ENCODE measurements around the gene KNTC1.

KNTC1 gene

GRCh38 chr12:122545855-122546254 lies 18.8 kb downstream of the KNTC1 start:
- no peak overlapping the region for H3K4me2 ChIP-seq (ENCODE audit: low read depth, low read length, poor library complexity, severe bottlenecking)
- H4K20me1 ChIP-seq (ENCODE audit: insufficient read depth, low read length, poor library complexity, severe bottlenecking): no peaks in the 10 kb centered on the region
- H3K9ac ChIP-seq (ENCODE audit: low read depth, low read length, poor library complexity, severe bottlenecking): no peak overlapping the region
- H3K79me2 ChIP-seq (ENCODE audit: insufficient read depth, low read length): no peaks in the 10 kb centered on the region
- peaks cover 75% of the 10 kb centered on the region for H3K36me3 ChIP-seq (ENCODE audit: insufficient read depth, low read length)
- no peak overlapping the region for H3K4me3 ChIP-seq (ENCODE audit: low read length, poor library complexity, severe bottlenecking)
- no peaks in the 10 kb centered on the region for H3F3A ChIP-seq (ENCODE audit: low read depth)
- no peak overlapping the region for H2AFZ ChIP-seq (ENCODE audit: low read length)
- no peaks in the 10 kb centered on the region for H3K9me2 ChIP-seq (replicated peaks; ENCODE audit: low read depth, low read length)
- no peak for TF ChIP-seq EZH2phosphoT487 (IDR thresholded peaks at IDR 0.05; ENCODE audit: borderline replicate concordance)
- TF ChIP-seq, protein P1, sequence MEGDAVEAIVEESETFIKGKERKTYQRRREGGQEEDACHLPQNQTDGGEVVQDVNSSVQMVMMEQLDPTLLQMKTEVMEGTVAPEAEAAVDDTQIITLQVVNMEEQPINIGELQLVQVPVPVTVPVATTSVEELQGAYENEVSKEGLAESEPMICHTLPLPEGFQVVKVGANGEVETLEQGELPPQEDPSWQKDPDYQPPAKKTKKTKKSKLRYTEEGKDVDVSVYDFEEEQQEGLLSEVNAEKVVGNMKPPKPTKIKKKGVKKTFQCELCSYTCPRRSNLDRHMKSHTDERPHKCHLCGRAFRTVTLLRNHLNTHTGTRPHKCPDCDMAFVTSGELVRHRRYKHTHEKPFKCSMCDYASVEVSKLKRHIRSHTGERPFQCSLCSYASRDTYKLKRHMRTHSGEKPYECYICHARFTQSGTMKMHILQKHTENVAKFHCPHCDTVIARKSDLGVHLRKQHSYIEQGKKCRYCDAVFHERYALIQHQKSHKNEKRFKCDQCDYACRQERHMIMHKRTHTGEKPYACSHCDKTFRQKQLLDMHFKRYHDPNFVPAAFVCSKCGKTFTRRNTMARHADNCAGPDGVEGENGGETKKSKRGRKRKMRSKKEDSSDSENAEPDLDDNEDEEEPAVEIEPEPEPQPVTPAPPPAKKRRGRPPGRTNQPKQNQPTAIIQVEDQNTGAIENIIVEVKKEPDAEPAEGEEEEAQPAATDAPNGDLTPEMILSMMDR (conservative IDR thresholded peaks at IDR 0.05; ENCODE audit: low read length): no peak
- H3K27me3 ChIP-seq (ENCODE audit: insufficient read depth, low read length, poor library complexity, severe bottlenecking): no peaks in the 10 kb centered on the region
- no peaks in the 10 kb centered on the region for H3K4me1 ChIP-seq (ENCODE audit: insufficient read depth, low read length, poor library complexity, severe bottlenecking)
- no peaks in the 10 kb centered on the region for H3K9me3 ChIP-seq (ENCODE audit: insufficient read depth, low read depth, low read length)

DNA sequence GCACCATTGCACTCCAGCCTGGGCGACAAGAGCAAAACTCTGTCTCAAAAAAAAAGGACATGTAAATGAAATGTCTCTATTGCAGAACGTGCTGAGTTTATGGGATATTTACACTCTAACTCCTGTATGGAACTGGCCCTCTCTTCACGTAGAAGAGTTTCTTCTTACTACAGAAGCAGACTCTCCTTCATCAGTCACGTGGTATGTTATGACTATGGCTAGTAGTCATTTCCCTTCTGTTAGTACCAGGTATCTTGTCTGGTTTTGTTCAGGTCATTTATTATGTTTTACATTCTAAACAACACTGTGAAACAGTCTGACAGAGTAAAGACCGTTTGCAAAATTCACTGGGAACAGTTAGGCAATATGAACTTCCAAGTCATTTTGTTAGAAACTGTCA lies 20.3 kb downstream of the KNTC1 start:
- no peaks in the 10 kb centered on the region for H3K79me2 ChIP-seq (ENCODE audit: insufficient read depth, low read length)
- no peaks in the 10 kb centered on the region for H4K20me1 ChIP-seq (ENCODE audit: insufficient read depth, low read length, poor library complexity, severe bottlenecking)
- H3K9me2 ChIP-seq (replicated peaks; ENCODE audit: low read depth, low read length): no peaks in the 10 kb centered on the region
- no peaks in the 10 kb centered on the region for H3K27me3 ChIP-seq (ENCODE audit: insufficient read depth, low read length, poor library complexity, severe bottlenecking)
- no peaks in the 10 kb centered on the region for H3F3A ChIP-seq (ENCODE audit: low read depth)
- no peak for TF ChIP-seq EZH2phosphoT487 (IDR thresholded peaks at IDR 0.05; ENCODE audit: borderline replicate concordance)
- TF ChIP-seq, protein P1 (conservative IDR thresholded peaks at IDR 0.05; ENCODE audit: low read length): no peak
- H3K4me1 ChIP-seq (ENCODE audit: insufficient read depth, low read length, poor library complexity, severe bottlenecking): no peaks in the 10 kb centered on the region
- no peak overlapping the region for H2AFZ ChIP-seq (ENCODE audit: low read length)
- H3K9ac ChIP-seq (ENCODE audit: low read depth, low read length, poor library complexity, severe bottlenecking): no peak overlapping the region
- H3K4me2 ChIP-seq (ENCODE audit: low read depth, low read length, poor library complexity, severe bottlenecking): no peak overlapping the region
- H3K4me3 ChIP-seq (ENCODE audit: low read length, poor library complexity, severe bottlenecking): no peak overlapping the region
- H3K9me3 ChIP-seq (ENCODE audit: insufficient read depth, low read depth, low read length): no peaks in the 10 kb centered on the region
- H3K36me3 ChIP-seq (ENCODE audit: insufficient read depth, low read length): peaks cover 84% of the 10 kb centered on the region

GRCh38 chr12:122558745-122559641 lies 31.9 kb downstream of the KNTC1 start:
- no peak overlapping the region for H3K4me3 ChIP-seq (ENCODE audit: low read length, poor library complexity, severe bottlenecking)
- H3K79me2 ChIP-seq (ENCODE audit: insufficient read depth, low read length): no peaks in the 10 kb centered on the region
- H3K4me2 ChIP-seq (ENCODE audit: low read depth, low read length, poor library complexity, severe bottlenecking): no peak overlapping the region
- no peaks in the 10 kb centered on the region for H3K4me1 ChIP-seq (ENCODE audit: insufficient read depth, low read length, poor library complexity, severe bottlenecking)
- peaks cover 77% of the 10 kb centered on the region for H3K36me3 ChIP-seq (ENCODE audit: insufficient read depth, low read length)
- H2AFZ ChIP-seq (ENCODE audit: low read length): no peak overlapping the region
- no peaks in the 10 kb centered on the region for H3K9me3 ChIP-seq (ENCODE audit: insufficient read depth, low read depth, low read length)
- no peaks in the 10 kb centered on the region for H3K9me2 ChIP-seq (replicated peaks; ENCODE audit: low read depth, low read length)
- H3K9ac ChIP-seq (ENCODE audit: low read depth, low read length, poor library complexity, severe bottlenecking): no peak overlapping the region
- TF ChIP-seq EZH2phosphoT487 (IDR thresholded peaks at IDR 0.05; ENCODE audit: borderline replicate concordance): no peak
- TF ChIP-seq, protein P1 (conservative IDR thresholded peaks at IDR 0.05; ENCODE audit: low read length): no peak
- no peaks in the 10 kb centered on the region for H3K27me3 ChIP-seq (ENCODE audit: insufficient read depth, low read length, poor library complexity, severe bottlenecking)
- no peaks in the 10 kb centered on the region for H3F3A ChIP-seq (ENCODE audit: low read depth)
- H4K20me1 ChIP-seq (ENCODE audit: insufficient read depth, low read length, poor library complexity, severe bottlenecking): no peaks in the 10 kb centered on the region
